ENCODE measurements around the gene PELI3. TPM values are rescaled to one million over a fixed set of nuclear protein-coding genes. Genes with fewer than 3 reads are reported as not detected.
"Not testable (repeated sequence)": the region's sequence is repeated elsewhere in the genome, so short reads cannot be mapped to it uniquely, and the experiment has no call there.

PELI3 gene
- total RNA-seq, 2 experiments from 2014 or later: 20.7 to 23.8 TPM

DNA sequence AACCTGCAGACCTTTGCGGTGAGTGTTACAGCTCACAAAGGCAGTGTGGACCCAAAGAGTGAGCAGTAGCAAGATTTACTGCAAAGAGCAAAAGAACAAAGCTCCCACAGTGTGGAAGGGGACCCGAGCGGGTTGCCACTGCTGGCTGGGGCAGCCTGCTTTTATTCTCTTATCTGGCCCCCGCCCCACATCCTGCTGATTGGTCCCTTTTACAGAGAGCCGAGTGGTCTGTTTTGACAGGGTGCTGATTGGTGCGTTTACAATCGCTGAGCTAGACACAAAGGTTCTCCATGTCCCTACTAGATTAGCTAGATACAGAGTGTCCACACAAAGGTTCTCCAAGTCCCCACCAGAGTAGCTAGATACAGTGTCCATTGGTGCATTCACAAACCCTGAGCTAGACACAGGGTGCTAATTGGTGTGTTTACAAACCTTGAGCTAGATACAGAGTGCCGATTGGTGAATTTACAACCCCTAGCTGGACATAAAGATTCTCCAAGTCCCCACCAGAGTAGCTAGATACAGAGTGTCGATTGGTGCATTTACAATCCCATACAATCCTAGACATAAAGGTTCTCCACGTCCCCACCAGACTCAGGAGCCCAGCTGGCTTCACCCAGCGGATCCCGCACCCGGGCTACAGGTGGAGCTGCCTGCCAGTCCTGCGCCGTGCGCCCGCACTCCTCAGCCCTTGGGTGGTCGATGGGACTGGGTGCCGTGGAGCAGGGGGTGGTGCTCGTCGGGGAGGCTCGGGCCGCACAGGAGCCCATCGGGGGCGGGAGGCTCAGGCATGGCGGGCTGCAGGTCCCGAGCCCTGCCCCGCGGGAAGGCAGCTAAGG, 26.4 kb upstream of the PELI3 start:
- H3K4me1 Mint-ChIP-seq (ENCODE audit: low read depth): peaks cover 13% of the 10 kb centered on the region
- CTCF ChIA-PET: interaction anchor here (2.5 kb wide), 1 partner anchor 25 kb away, joined by 25 read pairs; the partner anchor contains the start of gene PELI3
- H3K27ac ChIP-seq (ENCODE audit: low read depth in 1 of 2, low read length in 2 of 2); H3K4me3 Mint-ChIP-seq; H3K4me3 ChIP-seq (ENCODE audit: low read length); H3K27me3 Mint-ChIP-seq; intact Hi-C loops (cut with DNase I, micrococcal nuclease); H3K9me3 Mint-ChIP-seq; H3K27me3 ChIP-seq (ENCODE audit: control insufficient read depth in 1 of 2, insufficient read depth in 2 of 2, low read length in 2 of 2); H3K27ac Mint-ChIP-seq; ATAC-seq (ENCODE audit: poor library complexity); DNase-seq: not testable (repeated sequence)
- peaks cover 18% of the 10 kb centered on the region for H3K36me3 ChIP-seq (ENCODE audit: insufficient read depth, low read length)
- POLR2A ChIA-PET: interaction anchor here (2.3 kb wide), 1 partner anchor 26 kb away, joined by 35 read pairs; the partner anchor contains the start of gene PELI3
- peaks cover 6 to 11% of the 10 kb centered on the region in 2 experiments for H3K9me3 ChIP-seq (ENCODE audit: control insufficient read depth in 1 of 2, insufficient read depth in 1 of 2, low read length in 2 of 2)
- H3K4me1 ChIP-seq (ENCODE audit: insufficient read depth, low read length): peaks cover 11% of the 10 kb centered on the region
- H3K36me3 Mint-ChIP-seq (ENCODE audit: low read depth): peaks cover 32% of the 10 kb centered on the region

DNA sequence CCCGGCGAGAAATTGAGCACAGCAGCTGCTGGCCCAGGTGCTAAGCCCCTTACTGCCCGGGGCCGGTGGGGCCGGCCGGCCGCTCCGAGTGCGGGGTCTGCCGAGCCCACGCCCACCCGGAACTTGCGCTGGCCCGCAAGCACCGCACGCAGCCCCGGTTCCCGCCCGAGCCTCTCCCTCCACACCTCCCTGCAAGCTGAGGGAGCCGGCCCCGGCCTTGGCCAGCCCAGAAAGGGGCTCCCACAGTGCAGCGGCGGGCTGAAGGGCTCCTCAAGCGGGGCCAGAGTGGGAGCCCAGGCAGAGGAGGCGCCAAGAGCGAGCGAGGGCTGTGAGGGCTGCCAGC, 25.8 kb upstream of the PELI3 start:
- H3K27ac Mint-ChIP-seq; H3K9me3 Mint-ChIP-seq; DNase-seq; POLR2A ChIA-PET; H3K4me3 ChIP-seq (ENCODE audit: low read length); H3K27ac ChIP-seq (ENCODE audit: low read depth in 1 of 2, low read length in 2 of 2); H3K27me3 Mint-ChIP-seq; ATAC-seq (ENCODE audit: poor library complexity); H3K27me3 ChIP-seq (ENCODE audit: control insufficient read depth in 1 of 2, insufficient read depth in 2 of 2, low read length in 2 of 2); H3K4me3 Mint-ChIP-seq; CTCF ChIA-PET; intact Hi-C loops (cut with DNase I, micrococcal nuclease): not testable (repeated sequence)
- H3K36me3 ChIP-seq (ENCODE audit: insufficient read depth, low read length): peaks cover 14% of the 10 kb centered on the region
- Mint-ChIP-seq H3K4me1 (ENCODE audit: low read depth) (peaks cover 13% of the 10 kb centered on the region), H3K36me3 (ENCODE audit: low read depth) (peaks cover 26% of the 10 kb centered on the region)
- H3K4me1 ChIP-seq (ENCODE audit: insufficient read depth, low read length): peaks cover 11% of the 10 kb centered on the region
- H3K9me3 ChIP-seq (ENCODE audit: control insufficient read depth in 1 of 2, insufficient read depth in 1 of 2, low read length in 2 of 2): peaks cover 6 to 11% of the 10 kb centered on the region in 2 experiments

DNA sequence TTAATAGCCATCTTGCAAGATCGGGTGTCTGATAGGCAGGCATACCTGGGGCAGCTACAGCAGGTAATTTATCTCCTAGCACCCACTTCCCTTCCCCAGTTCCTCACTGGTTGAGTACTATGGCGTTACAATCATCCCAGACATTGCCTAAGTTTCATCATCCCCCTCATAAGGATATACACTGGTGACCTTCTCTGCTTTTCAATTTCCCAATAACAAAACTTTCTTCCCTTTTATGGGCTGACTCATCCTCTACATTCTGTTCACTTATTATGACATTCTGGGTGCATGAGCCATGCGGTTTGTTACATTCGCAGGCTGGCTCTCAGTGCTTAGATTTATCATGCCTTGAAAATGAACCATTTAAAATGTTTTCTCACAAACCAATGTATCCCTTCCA, 23.1 kb upstream of the PELI3 start:
- no peak for ATAC-seq (ENCODE audit: poor library complexity)
- CTCF ChIA-PET: no interaction called here

More for the DNA sequence above, 23.1 kb upstream of the PELI3 start:
- intact Hi-C loops (cut with DNase I, micrococcal nuclease): no loop called here
- no peak for TF ChIP-seq CTCF (IDR thresholded peaks at IDR 0.05)
- Mint-ChIP-seq H3K36me3 (ENCODE audit: low read depth) (peaks cover 5% of the 10 kb centered on the region), H3K27me3 (peaks cover 7% of the 10 kb centered on the region), H3K4me1 (ENCODE audit: low read depth) (peaks cover 6% of the 10 kb centered on the region), H3K27ac (no peak overlapping the region), H3K4me3 (no peak overlapping the region), H3K9me3 (no peaks in the 10 kb centered on the region)
- H3K9me3 ChIP-seq (ENCODE audit: control insufficient read depth in 1 of 2, insufficient read depth in 1 of 2, low read length in 2 of 2): peaks cover 6 to 11% of the 10 kb centered on the region in 2 experiments
- H3K27me3 ChIP-seq (ENCODE audit: control insufficient read depth in 1 of 2, insufficient read depth in 2 of 2, low read length in 2 of 2): no peaks in the 10 kb centered on the region
- peak in 2 of 14 experiments; percentile 47 to 60 for DNase-seq
- H3K36me3 ChIP-seq (ENCODE audit: insufficient read depth, low read length): no peaks in the 10 kb centered on the region
- peaks cover 3% of the 10 kb centered on the region for H3K4me1 ChIP-seq (ENCODE audit: insufficient read depth, low read length)
- H3K27ac ChIP-seq (ENCODE audit: low read depth in 1 of 2, low read length in 2 of 2): no peak overlapping the region
- POLR2A ChIA-PET: no interaction called here
- no peak overlapping the region for H3K4me3 ChIP-seq (ENCODE audit: low read length)

All from CD4-positive, alpha-beta T cell (primary cell).